Testis (tissue), 3 donors: ENCODE results near the gene TMCO5A. TPM values are rescaled to one million over a fixed set of nuclear protein-coding genes. Genes with fewer than 3 reads are reported as not detected.

ENCODE experiments used
- DNase-seq: peaks from one replicate; pipeline ENCODE4 v3.0.0-alpha.2; 2019
- H3K27ac ChIP-seq, 2 donors: fragments of 200-600 bp; sonication (generic); one replicate each; pipeline ENCODE4 v1.5.1; 2019
- H3K27me3 ChIP-seq: fragments of 200-600 bp; sonication (generic); one replicate; pipeline ENCODE4 v1.5.1; 2019
- H3K36me3 ChIP-seq: fragments of 200-600 bp; sonication (generic); one replicate; pipeline ENCODE4 v1.5.1; 2017; ENCODE audit warnings: low read depth; ENCODE audit errors: missing control alignments
- H3K4me1 ChIP-seq: fragments of 200-600 bp; sonication (generic); one replicate; pipeline ENCODE4 v1.5.1; 2019
- H3K4me3 ChIP-seq, 2 donors: fragments of 200-600 bp; sonication (generic); one replicate each; pipeline ENCODE4 v1.5.1; 2017 to 2019
- H3K9me3 ChIP-seq: fragments of 200-600 bp; sonication (generic); one replicate; pipeline ENCODE4 v1.5.1; 2017
- POLR2A ChIP-seq: fragments of 450-650 bp; IDR thresholded peaks from one replicate; pipeline ENCODE4 v1.6.1; 2017; ENCODE audit warnings: antibody characterized with exemption, mild to moderate bottlenecking, moderate library complexity
- WGBS, 2 donors: methylation state at CpG; one replicate each; pipeline ENCODE4 v1.1.5; 2018; 5-methylcytosine and 5-hydroxymethylcytosine counted together
- intact Hi-C: fragments of 100-400 bp; cut with DNase I; formaldehyde crosslinking; loops from one replicate; pipeline ENCODE4 v1.15.1; 2023; ENCODE audit warnings: low total_unique reads
- polyA plus RNA-seq: library from polyadenylated mRNA; stranded (reverse); fragments of 350-450 nt; fragmentation: Illumina TruSeq; extraction: RNeasy Lipid Tissue Mini Kit (QIAGEN cat#74804); gene quantifications from one replicate; pipeline ENCODE4 v1.2.3, GENCODE V29; 2014; ENCODE audit warnings: low read depth, low replicate concordance; ENCODE audit not compliant: insufficient read depth
- total RNA-seq, 2 donors: library from RNA; depleted of rRNA; stranded (reverse); fragments of >200 nt; gene quantifications; one replicate each; pipeline ENCODE4 v1.2.3, GENCODE V29; 2016
- TF ChIP-seq, protein P1 (sequence below), 3 experiments: fragments of 450-650 bp in 2 of 3; fragments of 200-600 bp in 1 of 3; sonication (generic) in 1 of 3; IDR thresholded peaks; one replicate each; pipeline ENCODE4 v1.5.1; 2016 to 2019; ENCODE audit warnings: antibody characterized with exemption in 3 of 3, mild to moderate bottlenecking in 2 of 3, moderate library complexity in 1 of 3

The TMCO5A gene
- total and polyA plus RNA-seq, 3 donors from 2014 or later: 39.5 to 129 (median 100) TPM

DNA sequence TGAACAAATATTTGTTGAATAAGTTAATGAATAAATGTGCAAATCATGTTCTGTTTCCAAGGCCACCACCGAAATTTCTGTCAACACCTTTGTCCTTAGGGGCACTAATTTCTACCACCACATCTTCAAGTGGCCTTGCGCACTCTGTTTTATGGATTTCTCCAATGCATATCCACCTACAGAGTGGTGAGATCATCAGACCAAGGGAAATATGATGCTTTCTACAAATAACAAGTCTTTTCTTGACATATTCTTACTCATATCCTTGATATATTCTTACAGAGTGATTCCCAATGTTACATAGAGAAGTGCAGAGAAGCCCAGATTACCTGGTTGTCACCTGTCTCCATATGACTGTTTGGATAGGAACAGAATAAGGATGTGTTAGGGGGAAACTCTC, 36.1 kb upstream of the TMCO5A start:
- Histone ChIP-seq H3K27me3 (no peaks in the 10 kb centered on the region), H3K36me3 (no peaks in the 10 kb centered on the region), H3K4me3 (no peak overlapping the region), H3K9me3 (no peaks in the 10 kb centered on the region), H3K27ac (no peak overlapping the region), H3K4me1 (no peaks in the 10 kb centered on the region)
- intact Hi-C loops: no loop called here
- 87 to 92% methylated on average over 2 of the region's 2 CpGs for WGBS, 2 donors
- TF ChIP-seq, protein P1, sequence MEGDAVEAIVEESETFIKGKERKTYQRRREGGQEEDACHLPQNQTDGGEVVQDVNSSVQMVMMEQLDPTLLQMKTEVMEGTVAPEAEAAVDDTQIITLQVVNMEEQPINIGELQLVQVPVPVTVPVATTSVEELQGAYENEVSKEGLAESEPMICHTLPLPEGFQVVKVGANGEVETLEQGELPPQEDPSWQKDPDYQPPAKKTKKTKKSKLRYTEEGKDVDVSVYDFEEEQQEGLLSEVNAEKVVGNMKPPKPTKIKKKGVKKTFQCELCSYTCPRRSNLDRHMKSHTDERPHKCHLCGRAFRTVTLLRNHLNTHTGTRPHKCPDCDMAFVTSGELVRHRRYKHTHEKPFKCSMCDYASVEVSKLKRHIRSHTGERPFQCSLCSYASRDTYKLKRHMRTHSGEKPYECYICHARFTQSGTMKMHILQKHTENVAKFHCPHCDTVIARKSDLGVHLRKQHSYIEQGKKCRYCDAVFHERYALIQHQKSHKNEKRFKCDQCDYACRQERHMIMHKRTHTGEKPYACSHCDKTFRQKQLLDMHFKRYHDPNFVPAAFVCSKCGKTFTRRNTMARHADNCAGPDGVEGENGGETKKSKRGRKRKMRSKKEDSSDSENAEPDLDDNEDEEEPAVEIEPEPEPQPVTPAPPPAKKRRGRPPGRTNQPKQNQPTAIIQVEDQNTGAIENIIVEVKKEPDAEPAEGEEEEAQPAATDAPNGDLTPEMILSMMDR (IDR thresholded peaks at IDR 0.05): no peak
- no peak for TF ChIP-seq POLR2A
- DNase-seq: no peak

DNA sequence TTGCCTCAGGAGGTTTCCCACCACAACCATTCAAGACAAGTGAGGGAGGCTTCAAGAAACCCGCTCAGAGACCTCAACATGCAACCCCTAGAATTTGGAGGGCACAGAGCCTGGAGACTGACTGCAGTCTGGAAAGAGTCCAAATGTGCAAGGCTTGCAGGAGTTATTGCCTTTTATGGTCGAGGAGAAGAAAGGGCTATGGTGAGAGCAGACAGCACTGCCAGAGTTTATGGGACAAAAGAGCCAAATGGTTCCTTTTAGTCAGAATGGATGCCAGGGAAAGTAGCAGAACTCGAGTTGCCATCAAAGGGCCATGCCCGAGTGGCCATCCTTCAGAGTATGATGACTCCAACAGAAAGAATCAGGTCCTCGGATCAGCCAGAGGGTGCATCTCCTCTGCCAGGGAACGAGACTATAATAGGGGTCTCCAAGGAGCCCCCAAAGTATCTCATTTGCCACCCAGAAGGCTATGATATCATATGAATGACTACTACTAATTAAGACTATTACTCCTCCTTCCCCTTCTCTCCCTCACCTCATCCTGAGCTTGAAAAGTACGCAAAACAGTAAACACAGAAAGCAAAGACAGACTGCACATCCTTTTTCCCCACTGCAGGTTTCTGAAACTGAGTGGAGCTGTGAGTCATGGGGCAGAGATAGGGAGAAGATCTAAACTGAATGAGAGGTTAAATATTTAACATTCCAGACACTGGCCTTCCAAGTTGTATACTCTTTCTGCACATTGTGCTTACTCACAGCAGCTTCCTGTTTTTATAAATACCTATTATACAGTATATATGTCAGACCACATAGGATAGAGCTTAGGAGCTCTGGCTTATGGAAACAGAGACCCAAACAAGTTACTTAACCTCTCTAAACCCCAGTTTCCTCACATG, 33.9 kb upstream of the TMCO5A start:
- no peak for TF ChIP-seq POLR2A
- TF ChIP-seq, protein P1 (IDR thresholded peaks at IDR 0.05): no peak
- Histone ChIP-seq H3K4me1 (no peaks in the 10 kb centered on the region), H3K9me3 (no peaks in the 10 kb centered on the region), H3K27ac (no peak overlapping the region), H3K27me3 (no peaks in the 10 kb centered on the region), H3K36me3 (no peaks in the 10 kb centered on the region), H3K4me3 (no peak overlapping the region)
- 68% methylated on average over 7 of the region's 7 CpGs for WGBS, 2 donors
- DNase-seq: no peak
- intact Hi-C loops: no loop called here

DNA sequence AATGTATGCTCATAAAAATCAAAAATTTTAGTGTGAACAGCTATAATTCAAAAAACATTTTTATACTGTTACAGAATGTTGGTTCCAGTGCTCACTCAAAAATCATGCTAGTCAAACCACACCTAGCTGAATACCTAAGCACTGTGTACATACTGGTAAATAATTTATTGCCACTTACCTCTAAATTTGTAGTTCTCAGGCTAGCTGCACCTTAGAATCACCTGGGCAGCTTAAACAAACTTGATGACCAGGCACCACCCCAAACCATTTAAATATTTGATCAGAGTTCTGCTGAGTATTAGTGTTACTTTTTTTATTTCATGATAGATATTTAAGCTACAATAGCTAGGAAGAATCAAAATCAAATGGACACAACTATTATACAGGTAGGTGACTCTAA, 32.3 kb upstream of the TMCO5A start:
- H3K27ac ChIP-seq: no peak overlapping the region
- H3K4me3 ChIP-seq: no peak overlapping the region
- DNase-seq: no peak
- no peaks in the 10 kb centered on the region for H3K36me3 ChIP-seq
- intact Hi-C loops: no loop called here
- no peaks in the 10 kb centered on the region for H3K4me1 ChIP-seq
- TF ChIP-seq, protein P1 (IDR thresholded peaks at IDR 0.05): no peak
- no peak for TF ChIP-seq POLR2A
- no peaks in the 10 kb centered on the region for H3K9me3 ChIP-seq
- no peaks in the 10 kb centered on the region for H3K27me3 ChIP-seq

DNA sequence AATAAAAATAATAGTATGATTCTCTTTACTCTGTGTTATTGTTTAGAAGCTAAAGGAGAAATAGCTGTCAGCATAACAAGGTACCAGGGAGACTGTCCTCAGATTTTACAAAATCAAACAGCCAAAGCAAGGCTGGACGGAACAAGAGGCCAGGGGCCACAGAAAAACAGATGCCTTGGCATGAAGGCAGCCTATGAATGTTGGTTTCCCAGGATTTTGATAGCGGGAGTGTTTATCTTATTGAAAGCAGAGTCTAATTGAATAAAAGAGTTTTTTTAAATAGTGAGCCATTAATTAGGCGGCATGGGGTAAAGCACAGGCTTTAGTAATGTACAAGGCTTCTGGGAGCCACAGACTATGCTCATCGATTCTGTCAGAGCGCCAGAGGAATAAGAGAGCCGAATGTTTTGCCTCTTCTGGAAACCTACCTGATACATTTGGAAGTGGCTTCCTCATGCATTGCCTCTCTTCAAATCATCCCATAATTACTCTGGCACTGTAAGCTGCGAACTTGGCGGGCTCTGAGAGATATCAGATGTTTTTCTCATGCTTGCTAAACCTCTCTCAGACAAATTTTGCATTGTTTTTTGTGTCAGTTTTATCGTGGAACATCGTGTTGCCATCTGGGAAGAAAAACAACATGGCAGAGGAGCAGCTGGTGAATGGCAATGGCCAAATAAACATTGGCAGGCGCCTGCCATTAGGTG, 30.4 kb upstream of the TMCO5A start:
- H3K4me3 ChIP-seq: no peak overlapping the region
- 50 to 64% methylated on average over 11 of the region's 11 CpGs for WGBS, 2 donors
- TF ChIP-seq, protein P1 (IDR thresholded peaks at IDR 0.05): no peak
- TF ChIP-seq POLR2A: no peak
- H3K9me3 ChIP-seq: no peaks in the 10 kb centered on the region
- no peaks in the 10 kb centered on the region for H3K4me1 ChIP-seq
- intact Hi-C loops: no loop called here
- no peaks in the 10 kb centered on the region for H3K27me3 ChIP-seq
- H3K36me3 ChIP-seq: no peaks in the 10 kb centered on the region
- no peak overlapping the region for H3K27ac ChIP-seq
- DNase-seq: peak; percentile 14
